Activated naive CD4-positive, alpha-beta T cell treated with Interleukin-2 at 50 U/mL for 16 hours (primary cell): Measurements from ENCODE around the gene BTBD6.

Experiments used
- DNase-seq: peaks from one replicate; pipeline ENCODE4 v3.0.0-alpha.2; 2020

The BTBD6 gene

GRCh38 chr14:105211758-105212089 is 36.6 kb upstream of the BTBD6 start:
- DNase-seq = no peak

GRCh38 chr14:105212541-105213300 is 35.6 kb upstream of the BTBD6 start:
- DNase-seq = no peak

- DNase-seq = no peak
Measured at GRCh38 chr14:105213361-105213760, 35.0 kb upstream of the BTBD6 start.

- DNase-seq = no peak
Measured at GRCh38 chr14:105214324-105214915, 33.9 kb upstream of the BTBD6 start.

- DNase-seq = no peak
Measured at GRCh38 chr14:105215602-105216001, 32.7 kb upstream of the BTBD6 start.

GRCh38 chr14:105216490-105217247 is 31.7 kb upstream of the BTBD6 start:
- no peak for DNase-seq

- DNase-seq = no peak
Measured at GRCh38 chr14:105217774-105218173, 30.6 kb upstream of the BTBD6 start.

- DNase-seq = no peak
Measured at GRCh38 chr14:105218611-105219010, 29.7 kb upstream of the BTBD6 start.

GRCh38 chr14:105219043-105219612 is 29.2 kb upstream of the BTBD6 start:
- DNase-seq = no peak

GRCh38 chr14:105219753-105220152 is 28.6 kb upstream of the BTBD6 start:
- DNase-seq = no peak

- DNase-seq = no peak
Measured at GRCh38 chr14:105220699-105221597, 27.4 kb upstream of the BTBD6 start.

- no peak for DNase-seq
Measured at GRCh38 chr14:105221598-105222178, 26.6 kb upstream of the BTBD6 start.

- DNase-seq = no peak
Measured at GRCh38 chr14:105223260-105223659, 25.1 kb upstream of the BTBD6 start.

GRCh38 chr14:105223770-105224544 is 24.4 kb upstream of the BTBD6 start:
- DNase-seq = no peak

GRCh38 chr14:105224845-105225570 is 23.3 kb upstream of the BTBD6 start:
- no peak for DNase-seq

- DNase-seq = no peak
Measured at GRCh38 chr14:105226198-105226597, 22.1 kb upstream of the BTBD6 start.

GRCh38 chr14:105227346-105227745 is 21.0 kb upstream of the BTBD6 start:
- DNase-seq = no peak

- no peak for DNase-seq
Measured at GRCh38 chr14:105228562-105228961, 19.8 kb upstream of the BTBD6 start.

GRCh38 chr14:105229099-105229655 is 19.2 kb upstream of the BTBD6 start:
- no peak for DNase-seq

GRCh38 chr14:105240811-105241576 is 7.3 kb upstream of the BTBD6 start:
- no peak for DNase-seq
